Cardiac muscle cell (in vitro differentiated cells and primary cell): ENCODE results near the gene ST6GALNAC1. TPM values are rescaled to one million over a fixed set of nuclear protein-coding genes. Genes with fewer than 3 reads are reported as not detected.

ENCODE experiments used
- DNase-seq, 2 donors: peaks; one replicate each; pipeline versions ENCODE4 v3.0.0 to v3.0.0-alpha.2; 2010 to 2017; ENCODE audit warnings: low read depth in 1 of 2, low spot score in 1 of 2
- H3K27ac ChIP-seq: fragments of 200-600 bp; sonication (generic); 2 replicates; pipeline ENCODE4 v1.5.1; 2016
- H3K27me3 ChIP-seq: fragments of 200-600 bp; sonication (generic); 2 replicates; pipeline ENCODE4 v1.6.0; 2016; ENCODE audit warnings: control low read depth
- H3K36me3 ChIP-seq: fragments of 200-600 bp; sonication (generic); 2 replicates; pipeline ENCODE4 v1.5.1; 2016; ENCODE audit warnings: control low read depth
- H3K4me1 ChIP-seq: fragments of 200-600 bp; sonication (generic); 2 replicates; pipeline ENCODE4 v1.8.1; 2017; ENCODE audit warnings: low read depth, mild to moderate bottlenecking, mixed run types
- H3K4me3 ChIP-seq: fragments of 200-600 bp; sonication (generic); 2 replicates; pipeline ENCODE4 v1.5.1; 2016; ENCODE audit warnings: mild to moderate bottlenecking
- H3K9me3 ChIP-seq: fragments of 200-600 bp; sonication (generic); 2 replicates; pipeline ENCODE4 v1.5.1; 2017; ENCODE audit warnings: low read depth, mild to moderate bottlenecking, control low read depth
- CTCF ChIP-seq: IDR thresholded peaks from 2 replicates; pipeline ENCODE4 v1.5.1; 2012; ENCODE audit warnings: low read depth, mild to moderate bottlenecking, low read length
- polyA plus RNA-seq: library from polyadenylated mRNA; unstranded; fragments of >200 nt; fragmentation: Nextera tagmentation; extraction: Ambion mirVana; gene quantifications from 2 replicates; pipeline ENCODE4 v1.2.1, GENCODE V29; 2016
- total RNA-seq: library from RNA; depleted of rRNA; stranded (reverse); fragments of >200 nt; gene quantifications from 2 replicates; pipeline ENCODE4 v1.2.3, GENCODE V29; 2016

Gene ST6GALNAC1
- total and polyA plus RNA-seq, 2 experiments from 2014 or later = not detected

- Histone ChIP-seq H3K27ac (no peak overlapping the region), H3K4me1 (no peaks in the 10 kb centered on the region), H3K36me3 (no peaks in the 10 kb centered on the region), H3K9me3 (no peaks in the 10 kb centered on the region), H3K4me3 (no peak overlapping the region), H3K27me3 (no peaks in the 10 kb centered on the region)
- DNase-seq = no peak
- no peak for TF ChIP-seq CTCF
Measured at GRCh38 chr17:76633628-76634328, 9.8 kb downstream of the ST6GALNAC1 start.

- no peak for TF ChIP-seq CTCF
- Histone ChIP-seq H3K27ac (no peak overlapping the region), H3K4me3 (no peak overlapping the region), H3K36me3 (no peaks in the 10 kb centered on the region), H3K27me3 (no peaks in the 10 kb centered on the region), H3K9me3 (no peaks in the 10 kb centered on the region), H3K4me1 (no peaks in the 10 kb centered on the region)
- DNase-seq = no peak
Measured at GRCh38 chr17:76631821-76632565, 11.6 kb downstream of the ST6GALNAC1 start.

GRCh38 chr17:76630151-76630550 is 13.4 kb downstream of the ST6GALNAC1 start:
- no peak for TF ChIP-seq CTCF
- H3K9me3 ChIP-seq = no peaks in the 10 kb centered on the region
- H3K4me3 ChIP-seq = no peak overlapping the region
- no peak for DNase-seq
- no peaks in the 10 kb centered on the region for H3K4me1 ChIP-seq
- no peaks in the 10 kb centered on the region for H3K36me3 ChIP-seq
- H3K27me3 ChIP-seq = peaks cover 11% of the 10 kb centered on the region
- no peak overlapping the region for H3K27ac ChIP-seq

GRCh38 chr17:76627510-76627909 is 16.0 kb downstream of the ST6GALNAC1 start:
- no peak for TF ChIP-seq CTCF
- no peaks in the 10 kb centered on the region for H3K36me3 ChIP-seq
- DNase-seq = no peak
- no peak overlapping the region for H3K27ac ChIP-seq
- H3K4me1 ChIP-seq = no peaks in the 10 kb centered on the region
- no peaks in the 10 kb centered on the region for H3K9me3 ChIP-seq
- no peak overlapping the region for H3K4me3 ChIP-seq
- H3K27me3 ChIP-seq = peaks cover 18% of the 10 kb centered on the region

GRCh38 chr17:76626442-76626841 is 17.1 kb downstream of the ST6GALNAC1 start:
- Histone ChIP-seq H3K27me3 (peaks cover 18% of the 10 kb centered on the region), H3K36me3 (no peaks in the 10 kb centered on the region), H3K27ac (no peak overlapping the region), H3K9me3 (no peaks in the 10 kb centered on the region), H3K4me1 (no peaks in the 10 kb centered on the region), H3K4me3 (no peak overlapping the region)
- no peak for TF ChIP-seq CTCF
- no peak for DNase-seq
